Endothelial cell (in vitro differentiated cells): ENCODE results near the gene SMCR8. TPM values are rescaled to one million over a fixed set of nuclear protein-coding genes. Genes with fewer than 3 reads are reported as not detected.
"Not testable (repeated sequence)": the region's sequence is repeated elsewhere in the genome, so short reads cannot be mapped to it uniquely, and the experiment has no call there.

Experiments used
- DNase-seq: peaks from one replicate; pipeline ENCODE4 v3.0.0; 2021; ENCODE audit warnings: low spot score
- H3K27ac Mint-ChIP-seq: one replicate; pipeline ENCODE4 v1.8.0; 2021; ENCODE audit warnings: mixed read lengths, inconsistent platforms; ENCODE audit not compliant: unreplicated experiment
- H3K27me3 Mint-ChIP-seq: one replicate; pipeline ENCODE4 v1.8.0; 2021; ENCODE audit warnings: mild to moderate bottlenecking, moderate library complexity, mixed read lengths, inconsistent platforms; ENCODE audit not compliant: unreplicated experiment
- H3K36me3 Mint-ChIP-seq: one replicate; pipeline ENCODE4 v1.8.0; 2021; ENCODE audit warnings: mild to moderate bottlenecking, low read depth, mixed read lengths, inconsistent platforms; ENCODE audit not compliant: unreplicated experiment
- H3K4me1 Mint-ChIP-seq: one replicate; pipeline ENCODE4 v1.8.0; 2021; ENCODE audit warnings: mild to moderate bottlenecking, mixed read lengths, inconsistent platforms; ENCODE audit not compliant: unreplicated experiment
- H3K4me3 Mint-ChIP-seq: one replicate; pipeline ENCODE4 v1.8.0; 2021; ENCODE audit warnings: mild to moderate bottlenecking, mixed read lengths, inconsistent platforms; ENCODE audit not compliant: unreplicated experiment
- H3K9me3 Mint-ChIP-seq: one replicate; pipeline ENCODE4 v1.8.0; 2021; ENCODE audit warnings: mixed read lengths, inconsistent platforms; ENCODE audit not compliant: unreplicated experiment
- total RNA-seq: library from RNA; stranded (reverse); fragmentation: NEBNext Ultra II Directional; extraction: Animal tissue kit (Norgen Biotek cat#: 25700); gene quantifications from one replicate; pipeline ENCODE4 v1.2.1, GENCODE V29; 2021; ENCODE audit not compliant: unreplicated experiment
- TF ChIP-seq, protein P1 (sequence below): fragments of 200-600 bp; sonication (generic); IDR thresholded peaks from one replicate; pipeline ENCODE4 v1.5.0; 2021; ENCODE audit warnings: antibody characterized with exemption; ENCODE audit not compliant: unreplicated experiment

Gene SMCR8
- total RNA-seq, 1 donor from 2014 or later, result 21.3 TPM

DNA sequence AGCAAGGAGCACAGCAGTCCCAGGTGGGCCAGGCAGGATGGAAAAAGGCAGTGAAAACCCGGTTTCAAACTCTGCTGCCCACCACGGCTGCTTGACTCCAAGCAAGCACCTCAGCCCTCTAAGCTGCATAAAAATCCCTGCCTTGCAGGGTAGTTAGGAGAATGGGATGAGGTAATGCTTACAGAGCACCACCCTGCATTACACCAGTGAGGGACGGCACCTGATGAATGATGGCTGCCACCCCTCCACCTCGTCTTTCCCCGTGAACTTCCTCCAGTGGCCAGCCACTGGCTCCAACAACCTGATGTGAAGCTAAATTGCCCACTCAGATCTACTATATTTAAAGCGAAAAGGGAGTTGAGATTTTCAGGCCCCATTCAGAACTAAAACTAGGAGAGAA is 33.3 kb upstream of the SMCR8 start:
- no peaks in the 10 kb centered on the region for H3K4me1 Mint-ChIP-seq
- H3K27me3 Mint-ChIP-seq, result no peaks in the 10 kb centered on the region
- no peaks in the 10 kb centered on the region for H3K9me3 Mint-ChIP-seq
- peak overlapping the region; percentile 56 for H3K4me3 Mint-ChIP-seq
- peaks cover 34% of the 10 kb centered on the region for H3K36me3 Mint-ChIP-seq
- no peak for DNase-seq
- H3K27ac Mint-ChIP-seq, result no peak overlapping the region
- TF ChIP-seq, protein P1, sequence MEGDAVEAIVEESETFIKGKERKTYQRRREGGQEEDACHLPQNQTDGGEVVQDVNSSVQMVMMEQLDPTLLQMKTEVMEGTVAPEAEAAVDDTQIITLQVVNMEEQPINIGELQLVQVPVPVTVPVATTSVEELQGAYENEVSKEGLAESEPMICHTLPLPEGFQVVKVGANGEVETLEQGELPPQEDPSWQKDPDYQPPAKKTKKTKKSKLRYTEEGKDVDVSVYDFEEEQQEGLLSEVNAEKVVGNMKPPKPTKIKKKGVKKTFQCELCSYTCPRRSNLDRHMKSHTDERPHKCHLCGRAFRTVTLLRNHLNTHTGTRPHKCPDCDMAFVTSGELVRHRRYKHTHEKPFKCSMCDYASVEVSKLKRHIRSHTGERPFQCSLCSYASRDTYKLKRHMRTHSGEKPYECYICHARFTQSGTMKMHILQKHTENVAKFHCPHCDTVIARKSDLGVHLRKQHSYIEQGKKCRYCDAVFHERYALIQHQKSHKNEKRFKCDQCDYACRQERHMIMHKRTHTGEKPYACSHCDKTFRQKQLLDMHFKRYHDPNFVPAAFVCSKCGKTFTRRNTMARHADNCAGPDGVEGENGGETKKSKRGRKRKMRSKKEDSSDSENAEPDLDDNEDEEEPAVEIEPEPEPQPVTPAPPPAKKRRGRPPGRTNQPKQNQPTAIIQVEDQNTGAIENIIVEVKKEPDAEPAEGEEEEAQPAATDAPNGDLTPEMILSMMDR, result no peak

GRCh38 chr17:18285296-18285695 is 29.8 kb upstream of the SMCR8 start:
- no peaks in the 10 kb centered on the region for H3K9me3 Mint-ChIP-seq
- no peaks in the 10 kb centered on the region for H3K4me1 Mint-ChIP-seq
- TF ChIP-seq, protein P1, result no peak
- H3K27ac Mint-ChIP-seq, result no peak overlapping the region
- peaks cover 40% of the 10 kb centered on the region for H3K36me3 Mint-ChIP-seq
- H3K4me3 Mint-ChIP-seq, result no peak overlapping the region
- no peak for DNase-seq
- no peaks in the 10 kb centered on the region for H3K27me3 Mint-ChIP-seq

- Mint-ChIP-seq H3K27ac (peak overlapping the region; percentile 26), H3K4me1 (no peaks in the 10 kb centered on the region), H3K4me3 (peak overlapping the region; percentile 51), H3K36me3 (peaks cover 43% of the 10 kb centered on the region), H3K27me3 (peaks cover 2% of the 10 kb centered on the region), H3K9me3 (no peaks in the 10 kb centered on the region)
- DNase-seq, result no peak
- TF ChIP-seq, protein P1, result no peak
Measured at GRCh38 chr17:18291718-18292540, 23.2 kb upstream of the SMCR8 start.

DNA sequence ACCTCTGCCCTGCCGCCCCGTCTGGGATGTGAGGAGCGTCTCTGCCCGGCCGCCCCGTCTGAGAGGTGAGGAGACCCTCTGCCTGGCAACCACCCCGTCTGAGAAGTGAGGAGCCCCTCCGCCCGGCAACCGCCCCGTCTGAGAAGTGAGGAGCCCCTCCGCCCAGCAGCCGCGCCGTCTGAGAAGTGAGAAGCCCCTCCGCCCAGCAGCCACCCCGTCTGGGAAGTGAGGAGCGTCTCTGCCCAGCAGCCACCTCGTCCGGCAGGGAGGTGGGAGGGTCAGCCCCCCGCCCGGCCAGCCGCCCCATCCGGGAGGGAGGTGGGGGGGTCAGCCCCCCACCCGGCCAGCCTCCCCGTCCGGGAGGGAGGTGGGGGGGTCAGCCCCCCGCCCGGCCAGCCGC is 17.0 kb upstream of the SMCR8 start:
- H3K4me1 Mint-ChIP-seq, DNase-seq, H3K27ac Mint-ChIP-seq, H3K9me3 Mint-ChIP-seq, H3K27me3 Mint-ChIP-seq, H3K4me3 Mint-ChIP-seq: not testable (repeated sequence)
- H3K36me3 Mint-ChIP-seq, result peaks cover 47% of the 10 kb centered on the region

DNA sequence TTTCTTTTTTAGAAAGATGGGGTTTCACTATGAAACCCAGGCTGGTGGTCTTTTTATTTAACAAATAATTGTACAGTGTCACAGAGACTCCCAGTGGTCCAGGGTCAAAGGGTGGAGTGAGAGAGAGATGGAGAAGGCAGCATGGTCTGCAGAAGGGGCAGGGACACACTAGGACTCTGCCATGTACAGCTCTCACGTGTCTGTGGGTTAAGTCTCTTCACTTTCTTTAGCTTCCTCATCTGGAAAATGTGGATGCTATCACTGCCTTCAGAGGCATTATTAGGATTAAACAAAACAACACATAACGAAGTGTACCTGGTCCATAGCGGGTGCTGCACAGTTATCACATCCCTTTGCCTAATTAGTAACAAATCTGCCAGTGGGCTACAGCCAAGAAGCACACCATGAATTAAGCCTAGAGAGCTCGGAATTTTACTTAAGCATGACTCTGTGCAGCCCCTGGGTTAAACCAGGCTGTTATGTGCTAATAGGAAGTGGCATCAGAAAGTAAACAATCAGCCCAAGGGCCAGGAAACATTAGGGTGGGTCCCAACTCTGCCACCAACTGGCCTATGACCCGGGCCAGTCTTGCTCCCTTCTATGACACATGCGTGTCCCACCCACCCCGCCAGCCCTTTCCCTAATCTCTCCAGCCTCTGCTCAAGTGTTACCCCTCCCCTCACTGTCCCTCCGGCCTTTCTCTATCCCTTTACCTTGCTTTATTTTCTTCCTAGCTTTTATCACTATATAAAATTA is 14.2 kb upstream of the SMCR8 start:
- Mint-ChIP-seq H3K36me3 (peaks cover 53% of the 10 kb centered on the region), H3K4me1 (no peaks in the 10 kb centered on the region), H3K4me3 (peak overlapping the region; percentile 19), H3K9me3 (no peaks in the 10 kb centered on the region), H3K27ac (no peak overlapping the region), H3K27me3 (no peaks in the 10 kb centered on the region)
- TF ChIP-seq, protein P1, result no peak
- no peak for DNase-seq

GRCh38 chr17:18303206-18303605 is 11.9 kb upstream of the SMCR8 start:
- not testable (repeated sequence) for H3K27ac Mint-ChIP-seq, H3K4me1 Mint-ChIP-seq, H3K4me3 Mint-ChIP-seq, DNase-seq, H3K27me3 Mint-ChIP-seq, H3K9me3 Mint-ChIP-seq
- H3K36me3 Mint-ChIP-seq, result peaks cover 47% of the 10 kb centered on the region
